ENCODE measurements around the gene CLEC2L. TPM values are rescaled to one million over a fixed set of nuclear protein-coding genes. Genes with fewer than 3 reads are reported as not detected.

Gene CLEC2L
- total and polyA plus RNA-seq, 10 donors, result 0.11 TPM; not detected in 9

Other genes with a start within 250 kb of the CLEC2L start
- gene FMC1, start 182.3 kb upstream of the CLEC2L start, total RNA-seq, result 10 to 100 TPM in 3 of 7 donors, 1 to 10 TPM in 4; 4.3 to 12.9 (median 8.8) TPM
- gene FMC1, start 182.3 kb upstream of the CLEC2L start, polyA plus RNA-seq, result 10 to 100 TPM; 21.2 to 26.2 (median 26.2) TPM
- gene LUC7L2, start 163.8 kb upstream of the CLEC2L start, total RNA-seq, result 100 to 1,000 TPM in 1 of 7 donors, 10 to 100 TPM in 6; 75.0 to 105 (median 84.8) TPM
- gene LUC7L2, start 163.8 kb upstream of the CLEC2L start, polyA plus RNA-seq, result 10 to 100 TPM; 34.0 to 48.4 (median 40.2) TPM
- gene KLRG2, start 40.0 kb upstream of the CLEC2L start, total RNA-seq, result not detected
- under 1 TPM in 1 of 3 donors, not detected in 2; 0.03 TPM for gene KLRG2, start 40.0 kb upstream of the CLEC2L start, polyA plus RNA-seq